ENCODE measurements around the gene AFAP1L2. TPM values are rescaled to one million over a fixed set of nuclear protein-coding genes. Genes with fewer than 3 reads are reported as not detected.

Gene AFAP1L2
- total RNA-seq, 1 donor from 2014 or later: 4.5 TPM

- ATAC-seq: no peak
- intact Hi-C loops (cut with micrococcal nuclease): no loop called here
Measured at GRCh38 chr10:114284346-114285071, 119.8 kb downstream of the AFAP1L2 start.

DNA sequence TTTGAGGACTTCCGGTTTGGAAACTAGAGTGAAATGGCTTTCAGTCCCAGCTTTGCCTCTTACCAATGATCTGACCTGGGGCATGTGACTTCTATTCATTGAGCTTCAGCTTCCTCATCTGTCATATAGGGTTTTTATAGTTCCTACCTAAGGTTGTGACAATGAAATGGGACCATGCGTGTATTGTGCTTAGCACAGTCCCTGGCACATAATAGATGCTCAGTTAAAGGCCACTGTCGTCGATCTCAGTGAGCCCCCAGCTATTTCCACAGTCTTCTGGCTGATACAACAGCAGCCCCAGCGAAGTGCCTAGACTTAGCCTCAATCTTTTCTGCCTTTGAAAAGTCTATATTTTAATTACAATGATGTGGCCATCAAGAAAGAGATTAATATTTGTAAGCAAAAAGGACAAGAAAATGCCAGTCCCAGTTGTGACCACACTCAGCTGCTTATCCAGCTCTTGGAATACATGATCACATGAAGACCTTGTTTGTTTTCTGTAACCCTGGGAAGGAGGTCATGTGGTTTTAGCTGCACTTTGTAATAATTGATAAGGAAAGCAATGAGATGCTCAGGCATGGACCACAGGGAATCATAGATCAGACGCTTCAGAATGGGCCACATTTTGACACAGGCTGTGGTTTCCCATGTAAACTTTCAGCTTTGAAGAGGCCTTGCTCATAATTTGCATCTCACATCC, 120.6 kb downstream of the AFAP1L2 start:
- intact Hi-C loops (cut with micrococcal nuclease): no loop called here
- ATAC-seq: peak; percentile 35
- no peak for DNase-seq

More at GRCh38 chr10:114284346-114285071, 119.8 kb downstream of the AFAP1L2 start:
- peak; percentile 15 for DNase-seq

DNA sequence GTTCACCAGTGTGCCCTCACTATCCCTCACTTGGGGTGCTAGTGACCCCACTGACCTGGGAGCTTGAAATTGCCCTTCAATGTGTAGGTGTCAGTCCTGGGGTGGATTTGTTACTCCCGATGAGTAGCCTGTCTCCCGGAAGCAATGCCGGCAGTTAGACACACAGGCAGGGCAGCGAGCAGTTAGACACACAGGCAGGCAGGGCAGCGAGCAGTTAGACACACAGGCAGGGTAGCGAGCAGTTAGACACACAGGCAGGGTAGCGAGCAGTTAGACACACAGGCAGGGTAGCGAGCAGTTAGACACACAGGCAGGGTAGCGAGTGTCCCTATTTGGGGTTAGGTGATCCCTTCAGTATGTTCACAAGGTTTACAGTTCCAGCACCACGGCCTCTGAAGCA, 121.2 kb downstream of the AFAP1L2 start:
- DNase-seq: no peak
- intact Hi-C loops (cut with micrococcal nuclease): no loop called here
- no peak for ATAC-seq

- no peak for ATAC-seq
- intact Hi-C loops (cut with micrococcal nuclease): no loop called here
- DNase-seq: no peak
Measured at GRCh38 chr10:114282526-114282925, 121.8 kb downstream of the AFAP1L2 start.

GRCh38 chr10:114281461-114281860, 122.8 kb downstream of the AFAP1L2 start:
- ATAC-seq: no peak
- intact Hi-C loops (cut with micrococcal nuclease): no loop called here
- DNase-seq: peak; percentile 1

GRCh38 chr10:114281006-114281405, 123.3 kb downstream of the AFAP1L2 start:
- peak; percentile 10 for DNase-seq
- intact Hi-C loops (cut with micrococcal nuclease): no loop called here

DNA sequence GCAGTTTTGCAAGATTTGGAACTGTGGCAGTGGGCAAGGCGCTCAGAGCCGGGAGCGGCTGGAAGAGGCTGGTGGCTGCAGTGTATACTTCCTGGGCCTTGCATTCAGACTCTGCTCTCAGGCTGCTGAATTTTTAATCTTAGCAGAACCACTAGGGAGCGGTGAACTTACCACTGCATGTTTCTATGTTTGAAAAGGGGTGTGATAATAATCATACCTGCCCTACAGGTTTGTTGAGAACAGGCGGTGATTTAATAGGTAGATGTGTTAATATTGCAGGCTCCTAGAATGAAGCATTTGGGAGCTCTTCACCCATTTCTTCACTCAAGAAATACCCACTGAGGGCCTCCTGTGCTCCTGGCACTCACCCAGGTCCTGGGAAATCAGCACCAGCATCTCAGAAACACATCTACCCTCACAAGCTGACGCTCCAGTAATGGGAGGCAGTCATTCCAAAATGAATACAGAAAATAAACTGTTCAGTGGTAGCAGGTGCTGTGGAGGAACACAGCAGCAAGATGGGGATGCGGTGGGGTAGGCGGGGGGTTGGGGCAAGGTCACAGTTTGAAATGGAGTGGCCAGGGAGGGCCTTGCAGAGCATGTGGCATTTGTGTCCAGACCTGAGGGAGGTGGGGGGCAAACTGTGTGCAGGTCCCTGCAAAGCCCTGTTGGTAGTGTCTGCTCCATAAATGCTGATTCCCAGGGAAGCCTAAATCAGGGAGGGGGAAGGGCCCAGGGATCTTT, 124.2 kb downstream of the AFAP1L2 start:
- ATAC-seq (no peak), DNase-seq (no peak)
- intact Hi-C loops (cut with micrococcal nuclease): no loop called here

More at GRCh38 chr10:114281006-114281405, 123.3 kb downstream of the AFAP1L2 start:
- ATAC-seq: no peak

GRCh38 chr10:114279289-114279688, 125.0 kb downstream of the AFAP1L2 start:
- DNase-seq: no peak
- ATAC-seq: no peak
- intact Hi-C loops (cut with micrococcal nuclease): no loop called here

GRCh38 chr10:114278884-114279191, 125.5 kb downstream of the AFAP1L2 start:
- no peak for ATAC-seq
- no peak for DNase-seq
- intact Hi-C loops (cut with micrococcal nuclease): no loop called here

DNA sequence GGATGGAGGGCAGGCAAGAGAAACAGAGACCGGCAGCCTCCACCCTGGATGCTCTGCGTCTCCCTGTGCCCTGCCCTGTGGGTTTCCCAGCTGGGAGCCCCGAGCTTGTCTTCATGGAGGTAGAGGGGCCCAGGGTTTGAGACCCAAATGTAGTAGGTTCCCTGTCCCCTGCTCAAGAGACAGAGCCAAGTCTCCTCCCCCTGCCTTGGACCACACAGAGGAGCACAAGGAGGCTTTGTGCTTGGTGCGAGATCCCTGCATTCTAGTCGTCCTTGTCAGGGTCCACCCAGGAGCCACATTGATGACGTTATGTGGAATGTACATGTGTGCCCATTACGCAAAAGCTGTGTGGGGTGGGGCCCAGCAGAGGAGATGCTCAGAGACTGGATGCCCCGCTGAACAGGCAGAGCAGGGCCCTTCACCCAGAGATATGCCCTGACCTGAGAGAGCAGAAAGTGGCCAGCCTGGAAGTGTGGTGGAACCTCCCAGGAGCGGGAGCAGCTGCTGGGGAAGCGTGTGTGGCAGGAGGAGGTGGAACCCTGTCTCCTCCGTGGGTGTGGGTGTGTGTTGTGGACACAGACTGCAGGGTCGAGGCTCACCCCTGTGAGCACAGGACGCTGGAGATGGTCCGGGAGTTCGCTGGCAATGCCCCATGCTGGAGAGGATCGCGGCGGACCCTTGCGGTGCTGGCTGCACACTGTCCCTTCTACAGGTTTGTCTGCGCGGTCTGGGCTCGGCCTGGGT, 126.0 kb downstream of the AFAP1L2 start:
- intact Hi-C loops (cut with micrococcal nuclease): no loop called here
- no peak for ATAC-seq
- DNase-seq: no peak

DNA sequence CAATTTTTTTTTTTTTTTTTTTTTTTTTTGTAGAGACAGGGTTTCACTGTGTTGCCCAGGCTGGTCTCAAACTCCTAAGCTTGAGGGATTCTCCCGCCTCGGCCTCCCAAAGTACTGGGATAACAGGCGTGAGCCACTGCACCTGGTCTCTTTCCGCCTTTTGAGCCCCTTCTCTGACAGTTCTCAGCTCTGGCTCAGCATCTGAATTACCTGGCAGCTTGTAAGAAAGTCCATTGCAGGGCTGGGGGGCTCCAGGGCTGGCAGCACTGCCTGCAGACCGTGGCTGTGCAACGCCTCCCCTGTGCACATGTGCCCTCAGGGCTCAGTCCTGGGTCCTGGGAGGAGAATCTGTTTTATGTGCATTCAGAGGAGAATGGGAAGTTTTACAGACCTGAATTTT, 127.6 kb downstream of the AFAP1L2 start:
- DNase-seq (no peak), ATAC-seq (no peak)
- intact Hi-C loops (cut with micrococcal nuclease): no loop called here

- ATAC-seq (no peak), DNase-seq (no peak)
- intact Hi-C loops (cut with micrococcal nuclease): no loop called here
Measured at GRCh38 chr10:114276066-114276465, 128.2 kb downstream of the AFAP1L2 start.

DNA sequence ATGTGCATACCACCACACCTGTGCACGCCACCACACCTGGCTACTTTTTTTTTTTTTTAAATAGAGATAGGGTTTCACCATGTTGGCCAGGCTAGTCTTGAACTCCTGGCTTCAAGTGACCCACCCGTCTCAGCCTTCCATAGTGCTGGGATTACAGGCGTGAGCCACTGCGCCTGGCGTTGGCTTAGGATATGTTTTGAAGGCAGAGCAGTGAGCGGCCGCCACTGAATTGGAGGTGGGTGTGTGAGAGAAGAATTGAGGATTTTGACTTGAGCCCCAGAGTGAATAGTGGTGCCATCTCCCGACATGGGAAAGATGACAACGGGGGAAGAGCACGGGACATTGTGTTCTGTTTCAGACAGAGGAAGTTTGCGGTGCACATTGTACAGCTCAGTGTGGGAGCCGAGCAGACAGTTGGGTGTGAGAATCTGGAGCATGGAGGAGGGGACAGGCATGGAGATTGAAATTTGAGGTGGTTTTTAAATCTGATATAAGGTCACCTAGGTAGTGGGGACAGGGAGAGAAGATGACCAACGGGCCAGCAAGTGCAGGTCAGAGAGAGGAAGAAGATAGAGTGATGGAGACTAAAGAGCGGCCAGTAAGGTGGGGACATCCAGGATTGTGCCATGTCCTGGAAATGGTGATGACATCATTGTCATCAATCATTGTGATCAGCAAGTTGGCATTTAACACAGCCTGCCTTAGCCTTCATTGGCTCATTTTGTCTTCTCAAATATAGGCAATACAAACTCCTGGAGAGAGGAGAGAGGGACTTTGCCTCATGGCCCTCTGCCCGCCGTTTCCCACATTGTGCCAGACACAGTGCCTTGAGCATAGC, 129.5 kb downstream of the AFAP1L2 start:
- ATAC-seq: no peak
- intact Hi-C loops (cut with micrococcal nuclease): no loop called here

DNA sequence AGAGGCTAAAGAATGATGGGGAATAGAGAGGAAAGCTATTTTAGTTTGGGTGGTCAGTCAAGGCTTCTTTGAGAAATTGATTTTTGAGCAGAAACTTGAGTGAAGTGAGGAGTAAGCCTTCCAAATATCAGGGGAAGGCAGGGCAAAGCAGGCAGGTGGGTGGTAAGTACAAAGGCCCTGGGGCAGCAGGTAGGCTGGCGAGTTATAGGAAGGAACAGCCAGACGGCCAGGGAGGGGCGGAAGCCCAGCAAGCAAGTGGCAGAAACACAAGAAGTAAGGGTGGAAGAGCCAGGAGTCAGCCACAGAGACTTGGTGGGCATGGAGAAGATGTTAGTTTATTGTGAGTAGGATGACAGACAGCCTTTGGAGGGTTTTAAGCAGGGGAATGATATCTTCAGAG, 130.4 kb downstream of the AFAP1L2 start:
- intact Hi-C loops (cut with micrococcal nuclease): no loop called here
- DNase-seq (no peak), ATAC-seq (no peak)

More for the DNA sequence above, 129.5 kb downstream of the AFAP1L2 start:
- no peak for DNase-seq

DNA sequence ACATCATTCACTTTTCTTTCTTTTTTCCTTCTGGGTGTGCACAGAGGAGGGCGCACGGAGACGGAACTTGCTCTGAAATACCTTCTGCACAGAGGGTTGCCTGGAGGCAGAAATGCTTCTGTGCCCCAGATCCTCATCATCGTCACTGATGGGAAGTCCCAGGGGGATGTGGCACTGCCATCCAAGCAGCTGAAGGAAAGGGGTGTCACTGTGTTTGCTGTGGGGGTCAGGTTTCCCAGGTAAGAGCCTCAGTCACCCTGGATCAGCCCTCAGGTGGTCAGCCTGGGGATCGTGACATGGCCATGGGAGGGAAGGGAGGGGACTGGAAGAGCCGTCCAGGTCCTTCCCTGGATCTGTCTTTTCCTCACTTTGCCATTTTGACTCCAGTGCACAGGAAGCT, 131.6 kb downstream of the AFAP1L2 start:
- ATAC-seq: no peak
- intact Hi-C loops (cut with micrococcal nuclease): no loop called here
- DNase-seq: no peak

- DNase-seq: no peak
- intact Hi-C loops (cut with micrococcal nuclease): no loop called here
- ATAC-seq: peak; percentile 93
Measured at GRCh38 chr10:114271779-114272167, 132.5 kb downstream of the AFAP1L2 start.

- DNase-seq: no peak
- intact Hi-C loops (cut with micrococcal nuclease): no loop called here
- ATAC-seq: peak; percentile 2
Measured at GRCh38 chr10:114271075-114271778, 133.1 kb downstream of the AFAP1L2 start.

DNA sequence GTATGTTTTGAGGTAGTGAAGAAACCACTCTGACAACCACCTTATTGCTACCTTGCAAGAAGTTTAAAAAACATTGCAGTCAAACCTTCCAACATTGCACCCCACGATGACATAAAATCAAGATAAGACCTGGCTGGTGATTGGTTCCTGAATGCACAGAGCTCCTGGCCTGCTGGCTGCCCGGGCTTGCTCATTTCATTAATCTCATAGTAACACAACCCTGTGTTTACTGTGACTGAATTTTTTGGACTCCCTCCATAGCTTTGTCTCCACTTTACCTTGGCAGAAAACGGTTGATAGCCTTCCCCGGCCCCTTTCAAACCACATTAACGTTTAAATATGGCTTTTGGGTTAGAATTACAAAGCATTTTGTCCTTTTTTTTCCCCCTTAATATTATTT, 137.8 kb downstream of the AFAP1L2 start:
- DNase-seq (peak; percentile 72), ATAC-seq (peak; percentile 73)
- intact Hi-C loops (cut with micrococcal nuclease): no loop called here
